Upper lobe of right lung (tissue), 1 donor: ENCODE results near the gene SPATA46. TPM values are rescaled to one million over a fixed set of nuclear protein-coding genes. Genes with fewer than 3 reads are reported as not detected.
A peak's percentile ranks its signal among the peaks of the same experiment; 100 is the strongest.

Source experiments
- ATAC-seq: fragments of 200-7000 bp; cut with Tn5 transposase; one replicate; pipeline ENCODE4 v1.9.1; 2020; ENCODE audit warnings: mild to moderate bottlenecking, moderate library complexity
- DNase-seq: peaks from one replicate; pipeline ENCODE4 v3.0.0-alpha.2; 2020
- H3K27ac ChIP-seq: fragments of 200-600 bp; one replicate; pipeline ENCODE4 v1.8.0; 2022
- H3K27me3 ChIP-seq: fragments of 200-600 bp; one replicate; pipeline ENCODE4 v1.8.0; 2022; ENCODE audit warnings: mild to moderate bottlenecking
- H3K36me3 ChIP-seq: fragments of 200-600 bp; one replicate; pipeline ENCODE4 v1.8.0; 2022
- H3K4me1 ChIP-seq: fragments of 200-600 bp; one replicate; pipeline ENCODE4 v1.8.0; 2022
- H3K4me3 ChIP-seq: fragments of 200-600 bp; one replicate; pipeline ENCODE4 v1.8.0; 2022; ENCODE audit warnings: mild to moderate bottlenecking
- H3K9me3 ChIP-seq: fragments of 200-600 bp; one replicate; pipeline ENCODE4 v1.8.0; 2022
- intact Hi-C: fragments of 100-400 bp; cut with DNase I; formaldehyde crosslinking; loops from one replicate; pipeline ENCODE4 v1.11.0; 2022
- total RNA-seq: library from RNA; stranded (reverse); fragmentation: NEBNext Ultra II Directional; extraction: Animal tissue kit (Norgen Biotek cat#: 25700); gene quantifications from one replicate; pipeline ENCODE4 v1.2.1, GENCODE V29; 2021
- TF ChIP-seq, protein P1 (sequence below): fragments of 200-600 bp; IDR thresholded peaks from one replicate; pipeline ENCODE4 v1.8.0; 2022; ENCODE audit warnings: antibody characterized with exemption
- donor health status: DM: no; HTN: yes; CAD: no; lungs with severe emphysema.

SPATA46 gene
- total RNA-seq, 1 donor from 2014 or later = not detected

DNA sequence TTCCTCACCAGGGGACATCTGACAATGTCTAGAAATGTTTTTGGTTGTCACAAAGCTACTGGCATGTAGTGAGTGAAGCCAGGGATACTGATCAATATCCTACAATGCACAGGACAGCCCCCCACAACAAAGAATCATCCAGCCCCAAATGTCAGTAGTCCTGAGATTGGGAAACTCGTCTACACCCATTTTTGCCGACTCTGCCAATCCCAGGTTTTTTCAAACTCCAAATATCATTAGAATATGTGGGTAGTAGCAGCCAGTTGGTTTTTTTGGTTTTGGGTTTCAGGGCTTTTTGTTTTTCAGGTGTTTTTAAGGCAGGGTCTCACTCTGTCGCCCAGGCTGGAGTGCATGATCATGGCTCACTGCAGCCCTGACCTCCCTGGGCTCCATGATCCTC, 5.9 kb downstream of the SPATA46 start:
- ATAC-seq (no peak), DNase-seq (no peak)
- H3K4me1 ChIP-seq = no peaks in the 10 kb centered on the region
- intact Hi-C loops = no loop called here
- no peaks in the 10 kb centered on the region for H3K36me3 ChIP-seq
- H3K27me3 ChIP-seq = no peaks in the 10 kb centered on the region
- H3K4me3 ChIP-seq = no peak overlapping the region
- TF ChIP-seq, protein P1, sequence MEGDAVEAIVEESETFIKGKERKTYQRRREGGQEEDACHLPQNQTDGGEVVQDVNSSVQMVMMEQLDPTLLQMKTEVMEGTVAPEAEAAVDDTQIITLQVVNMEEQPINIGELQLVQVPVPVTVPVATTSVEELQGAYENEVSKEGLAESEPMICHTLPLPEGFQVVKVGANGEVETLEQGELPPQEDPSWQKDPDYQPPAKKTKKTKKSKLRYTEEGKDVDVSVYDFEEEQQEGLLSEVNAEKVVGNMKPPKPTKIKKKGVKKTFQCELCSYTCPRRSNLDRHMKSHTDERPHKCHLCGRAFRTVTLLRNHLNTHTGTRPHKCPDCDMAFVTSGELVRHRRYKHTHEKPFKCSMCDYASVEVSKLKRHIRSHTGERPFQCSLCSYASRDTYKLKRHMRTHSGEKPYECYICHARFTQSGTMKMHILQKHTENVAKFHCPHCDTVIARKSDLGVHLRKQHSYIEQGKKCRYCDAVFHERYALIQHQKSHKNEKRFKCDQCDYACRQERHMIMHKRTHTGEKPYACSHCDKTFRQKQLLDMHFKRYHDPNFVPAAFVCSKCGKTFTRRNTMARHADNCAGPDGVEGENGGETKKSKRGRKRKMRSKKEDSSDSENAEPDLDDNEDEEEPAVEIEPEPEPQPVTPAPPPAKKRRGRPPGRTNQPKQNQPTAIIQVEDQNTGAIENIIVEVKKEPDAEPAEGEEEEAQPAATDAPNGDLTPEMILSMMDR = no peak
- H3K9me3 ChIP-seq = no peaks in the 10 kb centered on the region
- H3K27ac ChIP-seq = no peak overlapping the region

DNA sequence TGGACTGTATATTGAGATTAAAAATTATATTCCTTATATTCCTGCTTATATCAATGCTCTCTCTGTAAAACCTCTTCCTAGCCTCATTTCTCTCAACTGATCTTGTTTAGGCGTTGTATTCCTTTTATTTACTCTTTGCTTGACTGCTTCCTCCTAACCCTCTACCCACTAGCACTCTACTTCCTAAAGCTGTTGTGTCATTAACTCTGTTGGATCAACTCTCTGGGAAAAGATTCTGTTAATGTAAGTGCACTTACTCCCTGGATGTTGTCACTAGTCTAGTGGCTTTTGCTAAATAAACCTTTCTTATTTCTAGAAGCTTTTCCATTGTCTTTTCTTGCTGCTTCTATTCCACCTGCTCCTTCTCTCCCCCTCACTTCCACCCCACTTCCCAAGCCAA, 6.5 kb downstream of the SPATA46 start:
- H3K27me3 ChIP-seq = no peaks in the 10 kb centered on the region
- ATAC-seq (no peak), DNase-seq (no peak)
- no peak overlapping the region for H3K4me3 ChIP-seq
- H3K27ac ChIP-seq = no peak overlapping the region
- no peaks in the 10 kb centered on the region for H3K4me1 ChIP-seq
- H3K9me3 ChIP-seq = no peaks in the 10 kb centered on the region
- TF ChIP-seq, protein P1 = no peak
- intact Hi-C loops = no loop called here
- H3K36me3 ChIP-seq = no peaks in the 10 kb centered on the region

DNA sequence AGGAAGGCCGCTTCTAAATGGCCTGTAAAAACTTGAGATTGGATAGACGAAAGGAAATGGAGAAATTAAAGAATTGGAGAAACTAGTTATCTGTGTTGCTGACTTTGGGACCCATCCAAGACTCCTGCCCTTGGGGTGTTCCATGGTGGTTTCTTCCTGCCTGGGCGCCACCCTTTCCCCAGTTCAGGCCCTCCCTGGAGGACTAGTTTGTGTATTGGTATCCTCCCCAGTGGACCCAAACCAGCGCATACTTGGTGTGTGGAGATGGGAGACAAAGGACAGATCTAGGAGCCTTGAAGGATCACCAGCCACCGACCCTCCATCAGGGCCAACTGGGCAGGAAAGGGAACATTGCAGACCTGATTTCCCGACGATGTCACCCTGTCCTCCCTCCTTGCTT, 7.1 kb downstream of the SPATA46 start:
- H3K9me3 ChIP-seq = no peaks in the 10 kb centered on the region
- TF ChIP-seq, protein P1 = no peak
- H3K4me3 ChIP-seq = no peak overlapping the region
- ATAC-seq = no peak
- H3K27ac ChIP-seq = no peak overlapping the region
- intact Hi-C loops = no loop called here
- DNase-seq = no peak
- H3K36me3 ChIP-seq = no peaks in the 10 kb centered on the region
- H3K27me3 ChIP-seq = no peaks in the 10 kb centered on the region
- no peaks in the 10 kb centered on the region for H3K4me1 ChIP-seq

DNA sequence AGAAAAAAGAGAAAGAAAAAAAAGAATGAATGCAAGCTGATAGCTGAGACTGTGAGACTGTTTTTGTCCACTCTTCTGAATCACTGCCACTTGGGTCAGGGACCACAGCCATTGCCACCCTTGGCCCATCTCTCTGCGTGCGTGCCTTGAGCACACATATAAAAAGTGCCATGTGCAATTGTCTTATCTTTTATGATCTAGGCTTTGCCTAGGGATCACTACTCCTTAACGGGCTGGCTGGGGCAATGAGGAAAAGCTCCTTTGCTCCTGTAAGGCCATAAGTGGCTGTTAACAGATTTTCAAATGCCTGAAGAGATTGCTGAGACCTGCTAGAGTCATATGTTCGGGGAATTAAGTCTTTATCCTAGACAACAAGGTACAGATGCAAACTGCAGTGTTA, 8.2 kb downstream of the SPATA46 start:
- intact Hi-C loops = no loop called here
- TF ChIP-seq, protein P1 = no peak
- no peak for DNase-seq

DNA sequence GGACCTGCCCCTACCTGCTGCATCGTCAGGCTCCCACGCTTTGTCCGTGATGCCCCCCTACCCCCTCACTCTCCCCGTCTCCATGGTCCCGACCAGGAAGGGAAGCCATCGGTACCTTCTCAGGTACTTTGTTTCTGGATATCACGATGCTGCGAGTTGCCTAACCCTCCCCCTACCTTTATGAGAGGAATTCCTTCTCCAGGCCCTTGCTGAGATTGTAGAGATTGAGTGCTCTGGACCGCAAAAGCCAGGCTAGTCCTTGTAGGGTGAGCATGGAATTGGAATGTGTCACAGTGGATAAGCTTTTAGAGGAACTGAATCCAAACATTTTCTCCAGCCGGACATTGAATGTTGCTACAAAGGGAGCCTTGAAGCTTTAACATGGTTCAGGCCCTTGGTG, 8.9 kb downstream of the SPATA46 start:
- Histone ChIP-seq H3K9me3 (no peaks in the 10 kb centered on the region), H3K4me1 (no peaks in the 10 kb centered on the region), H3K4me3 (no peak overlapping the region), H3K36me3 (no peaks in the 10 kb centered on the region), H3K27me3 (no peaks in the 10 kb centered on the region), H3K27ac (no peak overlapping the region)
- intact Hi-C loops = no loop called here
- no peak for DNase-seq
- TF ChIP-seq, protein P1 = no peak
- ATAC-seq = peak; percentile 72

More for the DNA sequence above, 8.2 kb downstream of the SPATA46 start:
- H3K4me3 ChIP-seq = no peak overlapping the region
- H3K36me3 ChIP-seq = no peaks in the 10 kb centered on the region
- H3K4me1 ChIP-seq = no peaks in the 10 kb centered on the region
- H3K27me3 ChIP-seq = no peaks in the 10 kb centered on the region
- no peak for ATAC-seq
- H3K9me3 ChIP-seq = no peaks in the 10 kb centered on the region
- H3K27ac ChIP-seq = no peak overlapping the region

DNA sequence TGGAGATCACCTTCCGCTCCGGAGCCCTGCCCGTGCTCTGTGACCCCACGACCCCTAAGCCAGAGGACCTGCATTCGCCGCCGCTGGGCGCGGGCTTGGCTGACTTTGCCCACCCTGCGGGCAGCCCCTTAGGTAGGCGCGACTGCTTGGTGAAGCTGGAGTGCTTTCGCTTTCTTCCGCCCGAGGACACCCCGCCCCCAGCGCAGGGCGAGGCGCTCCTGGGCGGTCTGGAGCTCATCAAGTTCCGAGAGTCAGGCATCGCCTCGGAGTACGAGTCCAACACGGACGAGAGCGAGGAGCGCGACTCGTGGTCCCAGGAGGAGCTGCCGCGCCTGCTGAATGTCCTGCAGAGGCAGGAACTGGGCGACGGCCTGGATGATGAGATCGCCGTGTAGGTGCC, 9.6 kb downstream of the SPATA46 start:
- Histone ChIP-seq H3K9me3 (no peaks in the 10 kb centered on the region), H3K27ac (no peak overlapping the region), H3K27me3 (no peaks in the 10 kb centered on the region), H3K4me1 (no peaks in the 10 kb centered on the region), H3K4me3 (no peak overlapping the region), H3K36me3 (no peaks in the 10 kb centered on the region)
- no peak for ATAC-seq
- TF ChIP-seq, protein P1 = no peak
- DNase-seq = no peak
- intact Hi-C loops = no loop called here
